ENCODE measurements around the gene KIAA1143.
A peak's percentile ranks its signal among the peaks of the same experiment; 100 is the strongest.

KIAA1143 gene
- total RNA-seq, result 23.4 to 40.0 reads per million in 2 donors

DNA sequence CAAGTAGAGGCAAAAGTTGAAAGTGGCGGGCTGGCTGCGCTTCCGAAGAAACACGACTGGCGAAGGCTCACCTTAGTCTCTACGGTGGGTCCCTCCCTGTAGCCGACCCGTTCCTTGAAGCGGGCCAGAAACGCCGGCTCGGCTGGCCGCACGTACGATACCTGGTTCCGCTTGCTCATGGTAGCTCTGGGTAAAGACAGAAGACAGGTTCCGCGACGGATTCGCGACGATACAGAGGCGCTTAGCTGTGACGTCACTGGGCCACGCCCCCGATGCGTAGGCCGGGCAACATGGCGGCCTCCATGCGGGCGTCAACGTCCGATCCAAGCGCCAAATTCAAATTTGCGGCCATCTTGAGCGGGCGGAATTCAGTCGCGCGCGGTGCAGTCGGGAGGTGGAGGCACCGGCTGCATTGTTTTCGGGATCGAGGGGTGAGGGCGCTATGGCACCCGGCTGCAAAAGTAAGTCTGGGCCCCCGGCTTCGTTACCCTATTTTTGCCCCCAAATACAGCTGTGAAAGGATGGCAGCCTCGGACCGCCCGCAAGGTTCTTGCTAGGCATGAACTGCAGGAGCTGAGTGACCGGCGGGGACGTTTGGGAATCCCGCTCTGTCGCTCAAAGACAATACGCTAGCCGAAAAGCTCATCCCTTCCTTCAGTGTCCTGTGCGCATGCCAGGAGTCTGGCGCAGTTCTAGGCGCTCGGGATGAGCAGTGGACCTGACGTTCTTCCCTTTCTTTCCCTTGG, at the start of gene KIAA1143, which contains the start of gene KIF15:
TSS of gene KIAA1143 (minus strand) at position 196 of the 746 bp plus-strand sequence. CDS start at position 179, 17 bp downstream.
TSS of gene KIF15 (plus strand) at position 371 of the 746 bp plus-strand sequence. CDS start at position 443, 72 bp downstream.
- peak; percentile 89 to 99 (median 95) for DNase-seq

DNA sequence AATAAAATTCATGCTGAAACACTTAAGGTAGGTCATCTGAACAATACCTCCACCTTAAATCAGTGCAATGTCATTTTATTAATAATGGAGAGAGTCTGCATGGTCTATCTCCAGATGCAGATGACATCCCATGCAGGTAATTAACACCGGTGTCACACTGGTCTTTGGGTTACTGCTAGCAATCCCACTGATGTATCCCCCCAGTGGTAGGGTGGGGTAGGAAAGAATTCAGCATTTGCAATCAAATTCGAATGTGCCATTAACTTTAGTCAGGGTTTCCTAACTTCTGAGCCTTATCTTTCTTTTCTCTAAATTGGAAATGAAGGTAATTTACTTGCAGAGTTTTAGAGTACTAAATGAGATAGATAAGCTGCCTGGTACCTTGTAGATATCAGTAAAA, 44.5 kb upstream of the KIAA1143 start:
- no peak for DNase-seq

DNA sequence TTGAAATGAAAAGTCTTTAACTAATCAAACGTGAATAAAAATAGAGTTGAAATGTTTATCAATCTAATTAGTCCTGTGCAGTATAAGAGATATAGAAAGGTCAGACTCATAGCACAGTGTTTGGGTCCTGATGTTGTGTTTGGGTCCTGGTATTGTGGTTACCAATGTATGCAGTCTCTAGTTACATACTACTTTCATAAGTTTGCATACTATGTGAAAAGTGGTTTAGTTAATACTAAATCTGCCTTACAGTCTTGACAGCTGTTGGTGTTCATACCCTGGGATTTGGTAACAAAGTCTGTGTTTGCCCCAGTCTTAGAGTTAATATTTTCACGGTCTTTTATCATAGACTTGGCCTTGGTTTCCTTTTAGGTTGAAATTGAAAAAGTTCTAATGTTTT, 41.9 kb upstream of the KIAA1143 start:
- DNase-seq, result no peak

DNA sequence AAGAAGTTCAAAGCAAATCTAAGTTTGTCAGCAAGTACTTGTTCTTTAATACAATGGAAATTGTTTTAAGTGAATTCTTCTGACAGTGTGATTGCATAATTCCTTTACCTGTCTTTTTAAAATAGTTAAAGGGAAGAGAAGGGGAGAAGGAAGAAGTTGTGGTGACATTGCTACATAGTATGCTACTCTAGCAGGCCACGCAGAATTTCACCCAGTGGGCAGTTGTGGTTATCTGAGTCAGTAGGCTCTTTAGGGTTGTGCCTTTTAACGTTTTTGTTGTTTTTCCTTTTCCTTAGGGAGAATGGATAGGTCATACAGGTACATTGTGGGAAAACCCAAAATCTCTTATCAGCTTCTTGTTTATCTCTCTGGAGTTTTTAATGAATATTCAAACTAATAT, 40.6 kb upstream of the KIAA1143 start:
- DNase-seq, result no peak

DNA sequence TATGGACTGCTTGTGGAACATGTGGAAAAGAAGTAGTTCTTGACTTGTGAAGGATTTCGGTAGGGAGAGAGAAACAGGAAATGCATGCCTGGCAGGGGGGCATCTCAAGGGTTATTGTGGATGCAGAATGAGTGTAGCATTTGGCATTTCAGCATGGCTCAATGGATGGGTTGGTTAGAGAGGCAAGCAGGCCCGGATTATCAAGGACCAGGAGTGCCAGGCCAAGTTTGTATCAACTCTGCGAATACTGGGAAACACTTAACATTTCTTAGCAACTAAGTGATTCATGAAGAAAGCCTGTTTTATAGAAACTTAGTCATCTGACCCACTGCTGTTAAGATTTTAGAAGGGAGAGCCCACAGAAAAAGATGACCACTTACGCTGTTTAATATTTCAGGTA, 33.8 kb upstream of the KIAA1143 start:
- no peak for DNase-seq

DNA sequence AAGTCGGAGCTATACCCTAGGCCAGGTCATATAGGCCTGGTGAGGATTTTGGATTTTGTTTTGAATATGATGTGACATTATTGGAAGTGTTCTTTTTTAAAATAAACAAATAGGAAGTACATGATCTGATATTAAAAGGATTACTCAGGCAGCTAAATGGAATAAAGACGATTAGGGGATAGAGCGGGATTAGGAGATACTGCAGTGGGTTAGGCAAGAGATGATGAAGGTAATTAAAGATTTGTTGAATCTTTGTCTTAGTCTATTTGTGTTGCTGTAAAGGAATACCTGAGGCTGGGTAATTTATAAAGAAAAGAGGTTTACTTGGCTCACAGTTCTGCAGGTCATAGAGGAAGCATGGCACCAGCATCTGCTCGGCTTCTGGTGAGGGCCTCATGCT, 21.5 kb upstream of the KIAA1143 start:
- no peak for DNase-seq

DNA sequence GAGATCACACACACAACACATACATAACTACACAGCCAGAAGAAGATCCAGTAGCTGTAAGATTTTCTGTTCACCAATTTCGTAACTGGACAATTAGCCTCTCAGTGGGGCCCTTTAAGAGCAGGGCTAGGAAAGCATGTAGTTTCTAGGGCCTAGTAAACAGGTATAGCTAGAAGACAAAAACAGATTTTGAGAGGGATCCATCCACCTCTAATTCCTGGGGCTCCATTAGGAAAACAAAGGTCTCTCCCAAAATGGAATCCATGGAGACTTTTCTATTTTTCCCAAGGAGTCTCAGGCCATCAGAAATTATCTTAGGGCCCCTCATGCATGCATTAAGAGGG, 10.7 kb upstream of the KIAA1143 start:
- DNase-seq, result no peak

DNA sequence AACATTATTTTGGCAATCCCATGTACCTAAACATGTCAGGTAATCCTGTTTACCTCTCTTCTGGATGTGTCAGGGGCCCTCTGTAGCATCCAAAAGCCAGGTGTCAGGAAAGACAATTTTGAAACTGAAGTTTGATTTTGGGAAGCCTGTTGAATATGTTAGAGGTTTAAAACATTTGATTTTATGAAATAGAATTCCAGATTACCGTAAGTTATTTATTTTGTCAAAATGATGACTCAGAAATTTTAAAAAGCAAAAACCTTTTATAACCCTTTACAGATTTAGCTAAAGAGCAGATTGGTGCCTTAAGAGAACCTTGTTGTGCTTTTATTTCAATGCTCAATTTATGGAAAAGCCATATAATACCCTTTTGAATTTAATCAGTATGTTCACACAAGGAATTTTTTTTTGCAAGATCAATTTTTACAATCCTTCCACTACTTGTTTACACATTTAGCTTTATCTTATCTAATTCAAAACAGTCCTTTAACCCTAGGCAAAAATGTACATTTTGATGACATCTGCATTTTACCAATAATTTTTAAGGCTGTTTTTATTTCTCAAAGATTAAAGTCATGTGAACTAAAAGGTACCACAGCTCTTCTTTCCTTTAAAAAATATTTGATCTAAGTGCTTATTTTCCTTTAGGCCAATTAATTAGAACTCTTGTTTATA, 10.1 kb upstream of the KIAA1143 start:
- DNase-seq, result no peak

DNA sequence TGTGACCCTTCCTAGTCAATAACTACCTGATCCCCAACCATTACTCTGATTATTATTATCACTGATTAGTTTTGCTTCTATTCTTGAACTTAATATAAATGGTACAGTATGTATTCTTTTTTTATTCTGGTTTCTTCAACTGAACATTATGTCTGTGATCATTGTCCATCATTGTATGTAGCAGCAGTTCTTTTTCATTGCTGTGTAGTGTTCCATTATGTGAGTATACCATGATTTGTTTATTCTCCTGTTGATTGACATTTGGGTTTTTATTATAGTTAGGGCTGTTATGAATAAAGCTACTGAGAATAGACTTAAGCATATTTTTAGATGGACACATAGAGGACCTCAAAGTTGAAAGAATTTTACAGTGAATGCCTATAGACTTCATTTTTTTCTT, 2.8 kb upstream of the KIAA1143 start:
- DNase-seq, result no peak

DNA sequence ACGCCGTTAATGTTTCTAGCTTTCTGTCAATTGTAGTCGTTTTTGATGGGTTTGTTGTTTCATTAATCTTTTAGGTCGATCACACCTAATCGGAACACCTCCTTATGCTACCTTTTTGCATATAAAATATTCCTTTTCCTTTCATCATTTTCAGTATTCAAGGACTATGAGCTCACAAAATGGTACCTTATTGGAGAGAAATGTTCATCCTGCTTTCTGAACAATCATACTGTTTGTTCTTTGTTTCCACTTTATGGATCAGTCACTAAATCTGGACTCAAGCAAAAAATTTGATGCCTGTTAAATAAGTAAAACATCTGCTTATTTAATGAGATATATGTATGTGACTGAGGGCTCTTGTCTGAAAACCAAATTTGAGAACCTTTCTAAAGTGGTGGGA, 1.3 kb upstream of the KIAA1143 start:
- no peak for DNase-seq

DNA sequence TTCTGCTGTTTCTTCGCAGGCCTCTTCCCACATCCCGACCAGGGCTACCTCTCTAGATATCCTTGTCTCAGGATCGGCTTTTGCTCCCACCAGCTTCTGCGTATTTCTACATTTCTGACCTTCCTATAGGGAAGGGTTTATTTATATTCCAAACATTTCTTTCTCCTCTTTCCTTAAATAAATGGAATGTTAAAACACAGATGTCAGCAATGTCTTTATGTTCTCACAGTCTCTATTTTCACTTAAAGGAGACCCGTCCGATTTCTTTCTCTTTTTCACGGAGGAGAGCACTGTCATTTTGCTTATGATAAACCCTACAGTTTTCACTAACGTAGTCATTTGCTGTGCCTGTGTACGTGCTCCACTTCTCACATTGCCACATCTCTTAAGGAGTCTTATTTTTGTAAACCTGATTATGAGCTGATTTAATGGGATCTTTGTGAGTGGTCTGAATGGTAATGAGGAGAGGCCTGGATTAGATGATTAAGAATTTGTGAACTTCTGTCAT, 805 bp upstream of the KIAA1143 start:
- peak in 1 of 5 experiments; percentile 27 for DNase-seq

DNA sequence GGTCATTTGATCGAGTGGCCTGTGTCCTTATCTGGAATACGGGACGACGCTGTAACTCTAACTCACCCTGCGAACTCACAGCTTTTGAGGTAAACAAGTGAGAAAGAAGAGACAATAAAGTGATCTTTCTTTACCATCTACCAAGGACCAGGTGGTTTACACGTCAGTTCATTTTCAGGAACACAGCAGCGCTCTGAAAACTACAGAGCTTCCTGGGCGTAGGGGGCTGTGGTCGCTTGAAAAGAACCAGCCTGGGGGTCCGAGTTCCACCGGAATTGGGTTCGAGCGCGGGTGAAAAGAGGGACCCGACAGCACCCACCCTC, 357 bp downstream of the KIAA1143 start:
- no peak for DNase-seq

DNA sequence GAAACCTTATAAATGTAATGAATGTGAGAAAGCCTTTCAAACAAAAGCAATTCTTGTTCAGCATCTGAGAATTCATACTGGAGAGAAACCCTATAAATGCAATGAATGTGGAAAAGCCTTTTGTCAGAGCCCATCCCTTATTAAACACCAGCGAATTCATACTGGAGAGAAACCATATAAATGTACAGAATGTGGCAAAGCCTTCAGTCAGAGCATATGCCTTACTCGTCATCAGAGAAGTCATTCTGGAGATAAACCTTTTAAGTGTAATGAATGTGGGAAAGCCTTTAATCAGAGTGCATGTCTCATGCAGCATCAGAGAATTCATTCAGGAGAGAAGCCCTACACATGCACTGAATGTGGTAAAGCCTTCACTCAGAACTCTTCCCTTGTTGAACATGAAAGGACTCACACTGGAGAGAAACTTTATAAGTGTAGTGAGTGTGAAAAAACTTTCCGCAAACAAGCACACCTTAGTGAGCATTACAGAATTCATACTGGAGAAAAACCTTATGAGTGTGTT, 26.7 kb downstream of the KIAA1143 start:
- no peak for DNase-seq

DNA sequence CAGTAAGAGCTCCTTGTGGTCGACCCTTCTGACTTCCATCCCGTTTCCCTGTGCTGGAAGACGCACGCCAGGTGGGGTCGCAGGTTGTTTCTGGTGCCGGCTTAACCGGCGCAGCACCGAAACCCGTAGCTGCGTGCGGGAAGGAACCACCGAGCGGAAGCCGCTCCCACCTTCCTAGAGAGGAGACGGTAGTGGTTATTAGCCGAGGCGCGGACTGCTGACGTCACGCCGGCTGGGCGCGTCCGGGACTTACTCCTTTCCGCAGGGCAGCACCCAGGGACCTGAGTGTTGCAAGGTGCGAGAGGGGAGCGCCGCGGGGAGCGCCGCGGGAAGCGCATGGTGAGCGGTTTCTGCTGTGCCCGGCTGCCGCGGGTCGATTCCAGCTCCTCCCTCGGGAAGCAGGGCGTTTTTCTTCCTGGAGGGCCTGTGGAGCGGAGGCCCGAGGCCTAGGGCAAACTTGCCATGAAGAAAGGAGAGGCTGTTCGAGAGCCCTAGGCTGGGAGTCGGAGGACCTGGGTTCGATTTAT, 32.0 kb downstream of the KIAA1143 start, which contains the start of gene ZNF501:
TSS of gene ZNF501 (plus strand) at position 252 of the 527 bp plus-strand sequence. CDS start 4,787 bp downstream, outside the sequence.
- peak; percentile 36 to 87 (median 72) for DNase-seq

DNA sequence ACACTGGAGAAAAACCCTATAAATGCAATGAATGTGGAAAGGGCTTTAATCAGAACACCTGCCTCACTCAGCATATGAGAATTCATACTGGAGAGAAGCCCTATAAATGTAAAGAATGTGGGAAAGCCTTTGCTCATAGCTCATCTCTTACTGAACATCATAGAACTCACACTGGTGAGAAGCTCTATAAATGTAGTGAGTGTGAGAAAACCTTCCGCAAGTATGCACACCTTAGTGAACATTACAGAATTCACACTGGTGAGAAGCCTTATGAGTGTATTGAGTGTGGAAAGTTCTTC, 39.4 kb downstream of the KIAA1143 start:
- no peak for DNase-seq

DNA sequence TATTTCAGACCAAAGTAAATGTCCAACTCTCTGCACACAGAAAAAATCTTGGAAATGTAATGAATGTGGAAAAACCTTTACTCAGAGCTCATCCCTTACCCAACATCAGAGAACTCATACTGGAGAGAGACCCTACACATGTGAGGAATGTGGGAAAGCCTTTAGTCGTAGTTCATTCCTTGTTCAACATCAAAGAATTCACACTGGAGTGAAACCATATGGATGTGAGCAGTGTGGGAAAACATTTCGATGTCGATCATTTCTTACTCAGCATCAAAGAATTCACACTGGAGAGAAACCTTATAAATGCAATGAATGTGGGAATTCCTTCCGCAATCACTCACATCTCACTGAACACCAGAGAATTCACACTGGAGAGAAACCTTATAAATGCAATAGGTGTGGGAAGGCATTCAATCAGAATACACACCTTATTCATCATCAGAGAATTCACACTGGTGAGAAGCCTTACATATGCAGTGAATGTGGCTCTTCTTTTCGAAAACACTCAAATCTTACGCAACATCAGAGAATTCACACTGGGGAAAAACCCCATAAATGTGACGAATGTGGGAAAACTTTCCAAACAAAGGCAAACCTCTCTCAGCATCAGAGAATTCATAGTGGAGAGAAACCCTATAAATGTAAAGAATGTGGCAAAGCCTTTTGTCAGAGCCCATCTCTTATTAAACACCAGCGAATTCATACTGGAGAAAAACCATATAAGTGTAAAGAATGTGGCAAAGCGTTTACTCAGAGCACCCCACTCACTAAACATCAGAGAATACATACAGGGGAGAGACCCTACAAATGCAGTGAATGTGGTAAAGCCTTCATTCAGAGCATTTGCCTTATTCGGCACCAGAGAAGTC, 40.0 kb downstream of the KIAA1143 start:
- DNase-seq, result no peak

DNA sequence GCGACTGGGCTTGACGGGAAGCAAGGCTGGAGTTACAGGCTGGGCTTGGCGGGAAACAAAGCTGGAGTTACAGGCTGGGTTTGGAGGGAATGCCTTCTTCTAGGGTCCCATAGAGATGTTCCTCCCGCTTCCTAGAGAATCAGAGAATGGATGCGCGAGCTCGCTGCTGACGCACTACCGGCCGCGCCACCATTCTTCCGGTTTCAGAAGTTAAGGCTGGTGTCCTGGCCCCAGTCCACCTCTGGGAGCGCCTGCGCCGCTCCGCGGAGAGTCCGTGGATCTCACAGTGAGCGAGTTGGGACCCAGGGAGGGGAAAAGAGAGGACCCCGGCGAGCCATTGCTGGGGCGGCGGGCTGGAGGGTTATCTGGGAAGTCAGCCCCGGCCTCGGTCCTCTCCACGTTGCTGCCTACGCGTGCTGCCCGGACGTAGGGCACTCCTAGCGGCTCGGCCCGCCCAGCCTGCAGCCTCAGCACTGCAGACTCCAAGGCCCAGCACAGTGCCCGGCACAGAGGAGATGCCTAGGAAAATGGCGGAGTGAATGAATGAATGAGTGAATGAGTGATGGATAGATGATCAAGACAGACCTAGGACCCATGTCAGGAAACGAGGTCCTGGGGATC, 48.9 kb downstream of the KIAA1143 start, which contains the start of gene ZNF502:
TSS of gene ZNF502 (plus strand) at position 206 of the 621 bp plus-strand sequence. CDS start 7,602 bp downstream, outside the sequence.
- DNase-seq, result peak; percentile 5 to 57 (median 23)
